Astrocyte (in vitro differentiated cells and primary cell): ENCODE results near the gene MRTFB.

ENCODE experiments used
- CTCF ChIP-seq: IDR thresholded peaks from 2 replicates; pipeline ENCODE4 v1.5.1; 2011; ENCODE audit warnings: low read depth, mild to moderate bottlenecking, inconsistent platforms, low read length, moderate library complexity; ENCODE audit not compliant: insufficient read depth
- EZH2 ChIP-seq: IDR thresholded peaks from 2 replicates; pipeline ENCODE4 v1.6.1; 2012; ENCODE audit warnings: mild to moderate bottlenecking, low read length, inconsistent platforms; ENCODE audit not compliant: insufficient read depth

- TF ChIP-seq CTCF (no peak), EZH2 (no peak)
These were observed 1.2 kb downstream of the MRTFB start for GRCh38 chr16:14072360-14072759.
